LoVo (cell line): ENCODE results near the gene BRME1.
A peak's percentile ranks its signal among the peaks of the same experiment; 100 is the strongest.

ENCODE experiments used
- DNase-seq: peaks from one replicate; pipeline ENCODE4 v3.0.0-alpha.2; 2016; ENCODE audit warnings: low spot score

The BRME1 gene

GRCh38 chr19:13846557-13847406 is 59.1 kb downstream of the BRME1 start:
- peak; percentile 87 for DNase-seq

DNA sequence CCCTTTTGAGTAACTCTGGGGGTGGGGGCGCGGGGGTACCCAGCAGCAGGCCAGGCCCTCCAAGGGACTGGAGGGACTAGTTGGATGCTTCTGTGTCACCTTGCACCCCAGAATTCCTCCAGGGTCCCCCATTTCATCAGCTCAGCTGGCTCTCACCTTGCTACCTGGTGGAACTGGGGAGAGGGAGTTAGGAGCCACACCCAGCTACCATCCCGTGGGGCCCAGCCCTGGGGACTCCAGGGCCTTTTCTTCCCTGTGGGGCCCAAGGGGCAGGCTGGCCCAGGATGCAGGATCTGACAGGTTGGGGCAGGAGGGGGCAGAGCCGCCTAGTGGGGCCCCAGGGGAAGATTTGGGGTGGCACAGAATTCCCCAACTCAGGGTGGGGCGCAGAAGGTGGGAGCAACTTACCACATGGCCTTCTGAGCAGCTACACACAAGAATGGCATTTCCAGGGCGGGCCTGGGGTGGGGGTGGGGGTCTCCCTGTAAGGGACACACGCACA is 61.7 kb downstream of the BRME1 start:
- no peak for DNase-seq

GRCh38 chr19:13843104-13843921 is 62.6 kb downstream of the BRME1 start:
- DNase-seq, result peak; percentile 64

DNA sequence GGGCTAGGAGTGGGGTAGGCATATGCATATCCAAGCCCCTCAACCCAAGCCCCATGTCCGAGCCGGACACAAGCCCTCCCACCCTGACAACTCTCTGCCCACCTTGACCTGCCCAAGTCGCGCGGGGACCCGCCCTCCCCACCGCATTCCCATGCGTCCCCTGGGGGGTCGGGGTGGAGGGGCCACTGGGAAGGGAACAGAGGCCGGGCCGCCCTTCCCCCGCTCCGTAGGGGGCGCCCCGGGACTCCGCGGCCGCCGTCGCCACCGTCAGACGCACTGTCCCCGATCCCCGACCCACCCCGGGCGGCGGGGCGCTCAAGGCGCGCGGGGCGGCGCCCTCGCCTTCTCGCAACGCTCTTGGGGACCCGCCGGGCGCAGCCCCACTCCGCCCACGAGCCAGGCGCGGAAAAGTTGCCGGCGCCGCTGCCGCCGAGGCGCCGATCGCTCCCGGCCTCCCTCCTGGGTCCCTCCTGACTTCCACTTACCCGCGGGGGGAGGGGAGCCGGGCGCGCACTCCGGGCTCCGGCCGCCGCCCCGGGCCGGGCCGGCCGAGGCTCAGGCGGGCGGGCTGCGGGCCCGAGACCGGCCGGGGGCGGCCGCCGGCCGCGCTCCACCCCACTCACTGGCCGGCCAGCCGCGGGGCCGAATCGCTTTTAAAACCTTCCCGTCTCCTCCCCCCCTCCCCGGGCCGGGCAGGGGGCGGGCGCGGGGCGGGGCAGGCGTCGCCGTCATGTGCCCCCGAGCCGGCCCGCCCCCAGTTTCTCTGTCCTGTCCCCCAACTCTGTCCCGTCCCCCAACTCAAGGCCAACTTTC is 63.4 kb downstream of the BRME1 start:
- DNase-seq, result peak; percentile 66

DNA sequence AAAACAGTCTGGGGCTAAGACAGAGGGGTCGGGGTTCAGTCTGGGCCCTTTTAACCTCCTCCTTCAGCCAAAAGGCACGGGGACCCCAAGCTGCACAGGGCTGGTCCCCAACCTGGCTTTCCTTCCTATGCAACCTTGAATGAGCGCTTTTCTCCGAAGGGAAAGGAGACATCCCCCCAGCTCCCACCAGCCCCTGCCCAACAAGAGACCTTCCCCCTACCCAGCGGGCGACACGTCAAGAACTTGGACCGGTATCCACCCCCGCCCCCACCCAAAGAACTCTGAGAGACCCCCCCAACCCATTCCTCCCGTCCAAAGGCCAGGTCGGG is 64.0 kb downstream of the BRME1 start:
- no peak for DNase-seq

DNA sequence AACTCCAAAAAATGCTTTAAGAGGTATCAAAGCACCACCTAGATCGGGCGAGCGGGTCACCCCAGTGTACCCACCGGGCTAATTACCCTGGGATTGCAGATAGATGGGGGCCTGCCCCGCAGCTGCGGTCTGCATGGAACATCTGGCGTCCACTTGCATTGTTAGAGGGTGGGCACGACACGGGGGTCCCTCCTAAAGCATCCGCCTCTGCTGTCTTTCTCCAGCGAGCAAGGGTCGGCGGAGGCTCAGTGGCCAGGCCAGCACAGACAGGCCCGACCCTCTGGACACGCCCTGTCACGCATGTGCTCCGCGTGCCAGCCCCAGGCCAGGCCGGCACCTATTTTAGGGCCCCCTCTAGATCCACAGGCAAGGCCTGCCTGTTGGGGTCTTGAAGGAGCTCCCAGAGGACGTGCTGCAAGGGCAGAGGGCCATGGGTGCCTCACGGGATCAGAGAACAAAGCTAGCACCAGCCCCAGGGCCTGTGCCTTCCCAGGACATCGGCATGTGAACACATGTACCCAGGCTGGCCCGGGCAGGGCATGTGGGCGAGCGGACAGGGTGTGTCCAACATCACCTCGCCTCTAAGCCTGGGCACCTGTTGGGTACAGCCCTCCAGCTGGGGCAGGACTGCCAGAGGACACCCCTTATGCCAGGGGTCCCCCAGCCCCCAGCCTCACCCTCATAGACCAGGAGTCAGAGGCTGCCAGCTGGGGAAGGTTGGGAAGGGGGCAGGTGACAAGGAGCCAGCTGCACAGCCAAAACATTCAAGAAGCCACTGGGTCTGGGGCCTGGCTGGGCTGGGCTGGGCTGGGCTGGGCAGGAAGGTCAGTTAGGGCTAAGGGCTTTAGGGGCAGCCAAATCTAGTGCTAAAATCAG is 64.6 kb downstream of the BRME1 start:
- DNase-seq, result no peak

DNA sequence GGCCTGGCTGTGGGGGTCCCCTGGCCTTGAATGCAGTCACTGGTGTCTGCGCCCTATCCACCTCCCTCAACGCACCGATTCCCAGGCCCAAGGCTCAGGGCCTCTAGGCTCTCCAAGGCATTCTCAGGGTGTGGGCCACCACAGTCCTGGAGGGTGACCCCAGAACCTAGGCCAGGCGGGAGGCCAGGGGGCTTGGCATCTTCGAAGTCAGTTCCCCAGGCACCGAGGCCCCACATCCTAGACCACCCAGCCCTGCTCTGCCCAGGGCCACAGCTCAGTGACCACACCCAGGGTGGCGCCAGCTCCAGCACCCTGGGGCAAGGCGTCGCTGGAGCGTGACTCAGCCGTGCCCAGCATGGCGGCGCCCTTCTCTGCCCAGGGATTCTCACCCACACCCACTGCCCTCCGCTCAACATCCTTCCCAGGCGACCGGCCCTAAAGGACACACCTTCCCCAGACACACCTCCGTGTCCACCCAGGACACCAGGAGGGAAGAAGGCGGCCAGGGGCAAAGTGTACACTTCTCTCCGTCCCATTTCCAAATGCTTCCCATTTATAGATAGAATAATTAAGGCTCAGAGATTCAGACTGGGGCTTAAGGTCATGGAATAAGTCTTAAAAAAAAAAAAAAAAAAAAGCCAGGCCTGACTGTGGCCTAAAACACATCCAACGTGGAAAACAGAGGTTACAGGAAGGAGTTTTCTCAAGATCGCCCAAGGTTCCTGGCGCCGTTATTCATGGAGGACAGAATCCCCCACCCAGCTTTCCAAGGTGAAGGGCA is 65.4 kb downstream of the BRME1 start:
- peak; percentile 91 for DNase-seq

DNA sequence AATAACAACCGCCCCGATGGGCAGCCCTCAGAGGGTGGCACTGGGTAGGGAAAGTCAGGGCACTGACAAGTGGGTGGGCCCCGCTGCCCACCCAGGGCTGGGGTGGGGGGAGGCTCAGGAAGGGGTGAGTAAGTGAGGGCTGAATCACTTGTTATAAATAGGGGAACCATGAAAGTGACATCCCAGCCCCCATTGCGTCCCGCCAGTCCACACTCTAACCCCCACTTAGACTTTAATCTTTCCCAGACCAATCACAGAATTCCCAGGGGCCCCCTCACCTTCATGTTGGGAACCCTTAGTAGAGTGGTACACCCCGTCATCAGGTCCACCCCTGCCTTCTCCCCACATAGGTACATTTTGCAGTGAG is 66.0 kb downstream of the BRME1 start:
- no peak for DNase-seq

GRCh38 chr19:13839130-13839937 is 66.6 kb downstream of the BRME1 start:
- DNase-seq, result no peak

GRCh38 chr19:13838435-13839129 is 67.3 kb downstream of the BRME1 start:
- DNase-seq, result no peak

- DNase-seq, result no peak
Measured at GRCh38 chr19:13835791-13836723, 69.9 kb downstream of the BRME1 start.

DNA sequence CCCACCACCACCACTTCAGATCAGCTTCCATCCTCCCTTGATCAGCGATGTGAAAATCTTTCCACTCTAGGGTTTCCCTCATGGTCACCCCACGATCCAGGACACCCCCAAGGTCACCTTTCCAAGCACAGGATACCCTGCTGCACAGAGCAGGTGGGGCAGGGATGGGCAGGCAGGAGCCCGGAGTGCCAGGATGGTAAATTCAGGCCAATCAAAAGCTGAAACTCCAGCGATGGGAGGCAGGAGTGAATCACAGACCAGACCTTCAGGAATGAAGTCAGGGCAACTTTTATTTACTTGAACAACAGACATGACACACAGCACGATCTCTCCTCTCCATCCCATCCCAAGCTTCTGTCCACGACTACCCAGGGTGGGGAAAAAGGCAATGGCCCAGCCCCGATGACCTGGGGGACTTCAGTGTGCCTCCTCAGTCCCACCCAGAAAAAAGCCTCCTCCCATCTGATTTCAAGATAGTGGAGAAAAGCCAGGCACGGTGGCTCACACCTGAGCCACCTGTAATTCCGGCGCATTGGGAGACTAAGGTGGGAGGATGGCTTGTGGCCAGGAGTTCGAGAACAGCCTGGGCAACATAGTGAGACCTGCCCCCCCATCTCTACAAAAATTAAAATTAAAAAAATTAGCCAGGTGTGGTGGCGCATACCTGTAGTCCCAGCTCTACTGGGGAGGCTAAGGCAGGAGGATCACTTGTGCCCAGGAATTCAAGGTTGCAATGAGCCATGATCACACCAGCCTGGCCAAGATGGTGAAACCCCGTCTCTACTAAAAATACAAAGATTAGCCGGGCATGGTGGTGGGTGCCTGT is 71.5 kb downstream of the BRME1 start:
- no peak for DNase-seq

DNA sequence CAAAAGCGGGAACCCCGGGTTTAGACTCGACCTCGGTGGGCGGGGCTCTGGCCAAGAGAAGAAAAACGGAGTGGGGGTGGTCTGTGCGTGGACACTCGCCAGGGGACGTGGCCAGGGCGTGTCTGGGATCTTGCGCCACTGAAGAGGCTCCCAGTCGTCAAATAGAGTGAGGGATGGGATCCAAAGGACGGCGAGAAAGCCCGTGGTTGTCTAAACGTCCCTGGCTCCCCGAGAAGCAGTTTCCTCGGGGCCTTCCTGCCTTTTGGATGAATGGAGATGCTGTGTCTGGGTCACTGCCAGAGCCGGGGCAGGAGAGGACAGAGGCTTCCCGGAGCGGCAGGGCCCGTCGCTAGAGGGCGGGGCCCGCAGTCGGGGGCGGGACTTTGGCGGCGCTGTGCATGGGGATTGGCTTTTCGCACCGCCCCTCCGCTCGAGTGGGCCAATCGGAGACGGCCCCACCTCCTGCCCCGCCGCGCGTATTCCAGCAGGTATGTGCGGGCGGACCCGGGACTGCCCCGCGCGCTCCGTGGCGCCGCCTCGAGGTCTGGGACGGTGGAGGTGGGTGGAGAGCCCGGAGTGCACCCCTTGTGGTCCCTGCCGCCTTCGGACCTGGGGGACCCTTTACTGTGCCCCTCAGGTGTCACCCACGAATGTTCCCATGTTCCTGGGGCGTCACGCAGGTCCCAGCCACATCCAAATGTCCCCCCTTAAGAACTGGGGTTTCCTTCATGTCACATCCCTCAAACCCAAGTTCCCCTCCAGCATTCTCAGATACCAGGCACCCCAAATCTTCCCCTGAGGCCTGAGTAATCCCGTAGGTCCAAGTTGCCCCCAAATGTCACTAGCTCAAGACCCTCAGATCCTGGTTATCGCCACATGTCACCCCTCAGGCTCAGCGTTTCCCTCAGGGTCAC is 72.3 kb downstream of the BRME1 start:
- peak; percentile 54 for DNase-seq
